Bronchial epithelial cell (primary cell): ENCODE results near the gene SKI. TPM values are rescaled to one million over a fixed set of nuclear protein-coding genes. Genes with fewer than 3 reads are reported as not detected.
A peak's percentile ranks its signal among the peaks of the same experiment; 100 is the strongest.

Experiments used
- DNase-seq: peaks from one replicate; pipeline ENCODE4 v3.0.0-alpha.2; 2010; ENCODE audit warnings: low read depth
- FAIRE-seq: peaks from 2 replicates; lab custom pipeline; 2011; peaks lifted over from hg19 to GRCh38; lab: Jason Lieb, UNC
- H3K27me3 ChIP-seq: 2 replicates; pipeline ENCODE4 v1.5.1; 2011; ENCODE audit warnings: low read length; ENCODE audit not compliant: control insufficient read depth, insufficient read depth
- H3K36me3 ChIP-seq: 2 replicates; pipeline ENCODE4 v1.5.1; 2011; ENCODE audit warnings: low read length; ENCODE audit not compliant: control insufficient read depth, insufficient read depth
- H3K4me3 ChIP-seq: 2 replicates; pipeline ENCODE4 v1.5.1; 2011; ENCODE audit warnings: mild to moderate bottlenecking, low read depth, low read length, control low read depth
- CTCF ChIP-seq: IDR thresholded peaks from 2 replicates; pipeline ENCODE4 v1.5.1; 2011; ENCODE audit warnings: mild to moderate bottlenecking, moderate library complexity, low read length, control low read depth, inconsistent platforms; ENCODE audit not compliant: insufficient read depth, severe bottlenecking
- total RNA-seq: library from RNA; depleted of rRNA; stranded (reverse); fragments of >200 nt; gene quantifications from 2 replicates; pipeline ENCODE4 v1.2.1, GENCODE V29; 2014

The SKI gene
- total RNA-seq, 1 donor from 2014 or later: 8.4 TPM

GRCh38 chr1:2308844-2309243 is 80.7 kb downstream of the SKI start:
- Histone ChIP-seq H3K36me3 (peaks cover 18% of the 10 kb centered on the region), H3K4me3 (no peak overlapping the region), H3K27me3 (no peaks in the 10 kb centered on the region)
- no peak for DNase-seq
- no peak for FAIRE-seq
- TF ChIP-seq CTCF: no peak

- FAIRE-seq (no peak), DNase-seq (no peak)
- Histone ChIP-seq H3K27me3 (no peaks in the 10 kb centered on the region), H3K36me3 (peaks cover 9% of the 10 kb centered on the region), H3K4me3 (no peak overlapping the region)
- TF ChIP-seq CTCF: no peak
Observed at GRCh38 chr1:2310332-2311183, 82.4 kb downstream of the SKI start.

GRCh38 chr1:2311184-2312032 is 83.3 kb downstream of the SKI start:
- DNase-seq (peak; percentile 23), FAIRE-seq (no peak)
- Histone ChIP-seq H3K4me3 (no peak overlapping the region), H3K36me3 (peaks cover 7% of the 10 kb centered on the region), H3K27me3 (no peaks in the 10 kb centered on the region)
- peak; percentile 61 for TF ChIP-seq CTCF

- no peak for TF ChIP-seq CTCF
- no peak overlapping the region for H3K4me3 ChIP-seq
Observed at GRCh38 chr1:2312160-2312514, 84.0 kb downstream of the SKI start.

GRCh38 chr1:2312515-2313301 is 84.6 kb downstream of the SKI start:
- H3K36me3 ChIP-seq: peaks cover 4% of the 10 kb centered on the region
- H3K4me3 ChIP-seq: no peak overlapping the region
- FAIRE-seq (no peak), DNase-seq (no peak)
- no peaks in the 10 kb centered on the region for H3K27me3 ChIP-seq
- TF ChIP-seq CTCF: no peak

More at GRCh38 chr1:2312160-2312514, 84.0 kb downstream of the SKI start:
- FAIRE-seq (no peak), DNase-seq (no peak)
- Histone ChIP-seq H3K36me3 (peaks cover 7% of the 10 kb centered on the region), H3K27me3 (no peaks in the 10 kb centered on the region)
